CD14-positive monocyte (primary cell): ENCODE measurements around the gene DOCK1. TPM values are rescaled to one million over a fixed set of nuclear protein-coding genes. Genes with fewer than 3 reads are reported as not detected.

Experiments used
- DNase-seq, 3 donors: peaks; one replicate each; pipeline ENCODE4 v3.0.0-alpha.2; 2011 to 2022
- H2AFZ ChIP-seq: 2 replicates; pipeline ENCODE4 v1.6.0; 2012; ENCODE audit warnings: mild to moderate bottlenecking, low read depth, low read length, inconsistent platforms; ENCODE audit not compliant: insufficient read depth, poor library complexity, severe bottlenecking
- H3K27ac ChIP-seq, 2 donors: 1 replicate in 1 of 2; 2 replicates in 1 of 2; pipeline ENCODE4 v1.5.1; 2012 to 2013; ENCODE audit warnings: low read length in 2 of 2, control low read depth in 1 of 2, inconsistent platforms in 1 of 2, low read depth in 1 of 2, mild to moderate bottlenecking in 1 of 2
- H3K27me3 ChIP-seq, 2 donors: one replicate each; pipeline versions ENCODE4 v1.6.0 to v1.6.1; 2011 to 2013; ENCODE audit warnings: low read length in 2 of 2; ENCODE audit not compliant: control insufficient read depth in 2 of 2, insufficient read depth in 2 of 2
- H3K36me3 ChIP-seq, 2 donors: replicated peaks in 1 of 2; 1 replicate in 1 of 2; 2 replicates in 1 of 2; pipeline versions ENCODE4 v1.5.1 to v1.6.1; 2012 to 2013; ENCODE audit warnings: low read length in 2 of 2, control low read depth in 1 of 2, inconsistent platforms in 1 of 2, mild to moderate bottlenecking in 1 of 2; ENCODE audit not compliant: insufficient read depth in 2 of 2, control insufficient read depth in 1 of 2
- H3K4me1 ChIP-seq, 2 donors: 1 replicate in 1 of 2; 2 replicates in 1 of 2; pipeline versions ENCODE4 v1.5.1 to v1.6.1; 2012 to 2013; ENCODE audit warnings: low read length in 2 of 2, control low read depth in 1 of 2, inconsistent platforms in 1 of 2, mild to moderate bottlenecking in 1 of 2, moderate library complexity in 1 of 2; ENCODE audit not compliant: insufficient read depth in 2 of 2, control insufficient read depth in 1 of 2
- H3K4me2 ChIP-seq: replicated peaks from 2 replicates; pipeline ENCODE3; 2012; ENCODE audit warnings: low read length, moderate library complexity, mild to moderate bottlenecking; ENCODE audit not compliant: poor library complexity, severe bottlenecking; ENCODE audit errors: extremely low read depth
- H3K4me3 ChIP-seq, 3 experiments: fragments of 200-600 bp in 1 of 3; sonication (generic) in 1 of 3; replicated peaks in 1 of 3; 1 replicate in 2 of 3; 2 replicates in 1 of 3; pipeline ENCODE4 v1.5.1; 2011 to 2013; ENCODE audit warnings: low read length in 3 of 3, mild to moderate bottlenecking in 3 of 3, control low read depth in 2 of 3, low read depth in 2 of 3, inconsistent platforms in 1 of 3, moderate library complexity in 1 of 3
- H3K79me2 ChIP-seq: 2 replicates; pipeline ENCODE4 v1.6.0; 2012; ENCODE audit warnings: mild to moderate bottlenecking, control low read depth, inconsistent platforms, low read length, moderate library complexity; ENCODE audit not compliant: insufficient read depth
- H3K9ac ChIP-seq: 2 replicates; pipeline ENCODE4 v1.6.0; 2017; ENCODE audit warnings: low read length, mild to moderate bottlenecking; ENCODE audit not compliant: insufficient read depth, poor library complexity, severe bottlenecking
- H3K9me3 ChIP-seq, 2 donors: replicated peaks in 1 of 2; 1 replicate in 1 of 2; 2 replicates in 1 of 2; pipeline versions ENCODE4 v1.5.1 to v1.6.1; 2012 to 2013; ENCODE audit warnings: low read length in 2 of 2, control low read depth in 1 of 2; ENCODE audit not compliant: control insufficient read depth in 1 of 2, insufficient read depth in 1 of 2
- H4K20me1 ChIP-seq: 2 replicates; pipeline ENCODE4 v1.6.0; 2012; ENCODE audit warnings: mild to moderate bottlenecking, low read length, control low read depth, moderate library complexity; ENCODE audit not compliant: insufficient read depth
- H3K27ac Mint-ChIP-seq, 7 donors: one replicate each; pipeline ENCODE4 v1.8.0; 2020; ENCODE audit warnings: mild to moderate bottlenecking in 7 of 7, mixed read lengths in 7 of 7, moderate library complexity in 6 of 7, inconsistent platforms in 2 of 7
- H3K27me3 Mint-ChIP-seq, 3 donors: one replicate each; pipeline ENCODE4 v1.8.0; 2021 to 2022; ENCODE audit warnings: low read depth in 3 of 3, mild to moderate bottlenecking in 3 of 3, mixed read lengths in 3 of 3, moderate library complexity in 3 of 3, inconsistent platforms in 1 of 3
- H3K36me3 Mint-ChIP-seq, 2 donors: one replicate each; pipeline ENCODE4 v1.8.0; 2020; ENCODE audit warnings: mixed read lengths in 2 of 2, inconsistent platforms in 1 of 2, mild to moderate bottlenecking in 1 of 2
- H3K4me1 Mint-ChIP-seq: one replicate; pipeline ENCODE4 v1.8.0; 2020; ENCODE audit warnings: mild to moderate bottlenecking, mixed read lengths
- H3K4me3 Mint-ChIP-seq, 2 donors: one replicate each; pipeline ENCODE4 v1.8.0; 2020; ENCODE audit warnings: mild to moderate bottlenecking in 2 of 2, mixed read lengths in 2 of 2, moderate library complexity in 1 of 2
- H3K9me3 Mint-ChIP-seq, 7 donors: one replicate each; pipeline ENCODE4 v1.8.0; 2020 to 2022; ENCODE audit warnings: mixed read lengths in 7 of 7, mild to moderate bottlenecking in 6 of 7, moderate library complexity in 6 of 7, inconsistent platforms in 2 of 7
- CTCF ChIP-seq: fragments of 200-600 bp; IDR thresholded peaks from one replicate; pipeline ENCODE4 v1.8.0; 2022; ENCODE audit warnings: antibody characterized with exemption, mild to moderate bottlenecking
- WGBS: methylation state at CpG from one replicate; pipeline ENCODE4 v1.1.5; 2013; ENCODE audit warnings: missing lambda C conversion rate; ENCODE audit not compliant: insufficient coverage; 5-methylcytosine and 5-hydroxymethylcytosine counted together
- intact Hi-C, 2 donors: fragments of 100-400 bp; cut with micrococcal nuclease; formaldehyde crosslinking; loops; one replicate each; pipeline versions ENCODE4 v1.15.0 to v1.15.1; 2023
- polyA plus RNA-seq, 3 donors: library from polyadenylated mRNA; depleted of rRNA in 1 of 3; unstranded in 2 of 3; stranded (reverse) in 1 of 3; fragments of 300-500 nt in 2 of 3; fragments of >200 nt in 1 of 3; fragmentation: Illumina TruSeq in 2 of 3; gene quantifications; 1 replicate in 2 of 3; 2 replicates in 1 of 3; pipeline ENCODE4 v1.2.3, GENCODE V29; 2012 to 2021

The DOCK1 gene
- polyA plus RNA-seq, 3 donors, result 0.31 to 0.35 TPM; not detected in 1

GRCh38 chr10:127189226-127189625 is 284.0 kb downstream of the DOCK1 start:
- Mint-ChIP-seq H3K9me3 (peaks cover 0 to 10% (median 2%) of the 10 kb centered on the region in 7 donors), H3K27ac (no peak overlapping the region), H3K4me1 (no peaks in the 10 kb centered on the region), H3K4me3 (no peak overlapping the region), H3K27me3 (peaks cover 4 to 17% (median 10%) of the 10 kb centered on the region in 3 donors), H3K36me3 (no peaks in the 10 kb centered on the region)
- Histone ChIP-seq H4K20me1 (no peaks in the 10 kb centered on the region), H2AFZ (no peak overlapping the region), H3K9ac (no peak overlapping the region), H3K4me3 (no peak overlapping the region), H3K27ac (no peak overlapping the region), H3K27me3 (peaks cover 16 to 17% of the 10 kb centered on the region in 2 donors), H3K9me3 (no peaks in the 10 kb centered on the region), H3K36me3 (no peaks in the 10 kb centered on the region), H3K4me2 (no peak overlapping the region), H3K4me1 (no peaks in the 10 kb centered on the region), H3K79me2 (no peaks in the 10 kb centered on the region)
- TF ChIP-seq CTCF, result no peak
- intact Hi-C loops, result no loop called here
- DNase-seq, result no peak

GRCh38 chr10:127190427-127190826 is 285.2 kb downstream of the DOCK1 start:
- Mint-ChIP-seq H3K27me3 (peaks cover 16 to 29% (median 21%) of the 10 kb centered on the region in 3 donors), H3K4me3 (no peak overlapping the region), H3K27ac (peak overlapping the region in 1 of 7 donors; percentile 0), H3K36me3 (no peaks in the 10 kb centered on the region), H3K9me3 (peaks cover 0 to 7% (median 0%) of the 10 kb centered on the region in 7 donors), H3K4me1 (no peaks in the 10 kb centered on the region)
- no peak for DNase-seq
- H3K4me2 ChIP-seq, result no peak overlapping the region
- H4K20me1 ChIP-seq, result no peaks in the 10 kb centered on the region
- no peaks in the 10 kb centered on the region for H3K4me1 ChIP-seq
- no peak overlapping the region for H2AFZ ChIP-seq
- no peaks in the 10 kb centered on the region for H3K79me2 ChIP-seq
- no peaks in the 10 kb centered on the region for H3K9me3 ChIP-seq
- peaks cover 22 to 29% of the 10 kb centered on the region in 2 donors for H3K27me3 ChIP-seq
- intact Hi-C loops, result no loop called here
- no peak for TF ChIP-seq CTCF
- no CpG with 5 or more reads among the region's 5 CpGs for WGBS
- no peak overlapping the region for H3K4me3 ChIP-seq
- no peaks in the 10 kb centered on the region for H3K36me3 ChIP-seq
- H3K27ac ChIP-seq, result no peak overlapping the region
- H3K9ac ChIP-seq, result no peak overlapping the region
